Smooth muscle cell (in vitro differentiated cells): Measurements from ENCODE around the gene CRB3. TPM values are rescaled to one million over a fixed set of nuclear protein-coding genes. Genes with fewer than 3 reads are reported as not detected.

ENCODE experiments used
- DNase-seq: peaks from one replicate; lab custom pipeline; 2025; ENCODE audit not compliant: unreplicated experiment; lab: John Stamatoyannopoulos, UW
- H2AFZ ChIP-seq: fragments of 200-600 bp; sonication (generic); 2 replicates; pipeline ENCODE4 v1.6.0; 2016; ENCODE audit warnings: antibody characterized with exemption, low read depth, mild to moderate bottlenecking
- H3F3A ChIP-seq: fragments of 200-600 bp; sonication (generic); 2 replicates; pipeline ENCODE4 v1.6.0; 2017; ENCODE audit warnings: antibody characterized with exemption, low read depth
- H3K27ac ChIP-seq: fragments of 200-600 bp; sonication (generic); 2 replicates; pipeline ENCODE4 v1.5.1; 2016; ENCODE audit warnings: low read depth, mild to moderate bottlenecking
- H3K27me3 ChIP-seq: fragments of 200-600 bp; sonication (generic); 2 replicates; pipeline ENCODE4 v1.6.1; 2016; ENCODE audit warnings: low read depth, mild to moderate bottlenecking
- H3K36me3 ChIP-seq: fragments of 200-600 bp; sonication (generic); 2 replicates; pipeline ENCODE4 v1.5.1; 2016; ENCODE audit warnings: low read depth
- H3K4me1 ChIP-seq: fragments of 200-600 bp; sonication (generic); 2 replicates; pipeline ENCODE4 v1.5.1; 2016; ENCODE audit warnings: low read depth
- H3K4me2 ChIP-seq: fragments of 200-600 bp; sonication (generic); 2 replicates; pipeline ENCODE4 v1.6.0; 2016; ENCODE audit warnings: mild to moderate bottlenecking
- H3K4me3 ChIP-seq: fragments of 200-600 bp; sonication (generic); 2 replicates; pipeline ENCODE4 v1.5.1; 2016; ENCODE audit warnings: mild to moderate bottlenecking
- H3K79me2 ChIP-seq: fragments of 200-600 bp; sonication (generic); 2 replicates; pipeline ENCODE4 v1.6.0; 2016; ENCODE audit warnings: low read depth, mild to moderate bottlenecking
- H3K9ac ChIP-seq: fragments of 200-600 bp; sonication (generic); 2 replicates; pipeline ENCODE4 v1.6.0; 2016; ENCODE audit warnings: low read depth
- H3K9me3 ChIP-seq: fragments of 200-600 bp; sonication (generic); replicated peaks from 2 replicates; pipeline ENCODE4 v1.5.1; 2016; ENCODE audit warnings: low read depth
- H4K20me1 ChIP-seq: fragments of 200-600 bp; sonication (generic); 2 replicates; pipeline ENCODE4 v1.6.0; 2016; ENCODE audit warnings: low read depth
- CTCF ChIP-seq: fragments of 200-600 bp; sonication (generic); IDR thresholded peaks from 2 replicates; pipeline ENCODE4 v1.5.1; 2017; ENCODE audit warnings: borderline replicate concordance, mild to moderate bottlenecking, antibody characterized with exemption; ENCODE audit not compliant: insufficient read depth, poor library complexity, severe bottlenecking
- WGBS: methylation state at CpG from one replicate; pipeline ENCODE4 v1.1.7; 2016; ENCODE audit warnings: low lambda C conversion rate; 5-methylcytosine and 5-hydroxymethylcytosine counted together
- polyA plus RNA-seq: library from polyadenylated mRNA; unstranded; fragments of >200 nt; fragmentation: Nextera tagmentation; extraction: Ambion mirVana; gene quantifications from 2 replicates; pipeline ENCODE4 v1.2.1, GENCODE V29; 2016
- total RNA-seq: library from RNA; depleted of rRNA; stranded (reverse); fragments of >200 nt; gene quantifications from 2 replicates; pipeline ENCODE4 v1.2.3, GENCODE V29; 2014

Gene CRB3
- total and polyA plus RNA-seq, 2 experiments from 2014 or later, result 2.5 to 4.0 TPM

DNA sequence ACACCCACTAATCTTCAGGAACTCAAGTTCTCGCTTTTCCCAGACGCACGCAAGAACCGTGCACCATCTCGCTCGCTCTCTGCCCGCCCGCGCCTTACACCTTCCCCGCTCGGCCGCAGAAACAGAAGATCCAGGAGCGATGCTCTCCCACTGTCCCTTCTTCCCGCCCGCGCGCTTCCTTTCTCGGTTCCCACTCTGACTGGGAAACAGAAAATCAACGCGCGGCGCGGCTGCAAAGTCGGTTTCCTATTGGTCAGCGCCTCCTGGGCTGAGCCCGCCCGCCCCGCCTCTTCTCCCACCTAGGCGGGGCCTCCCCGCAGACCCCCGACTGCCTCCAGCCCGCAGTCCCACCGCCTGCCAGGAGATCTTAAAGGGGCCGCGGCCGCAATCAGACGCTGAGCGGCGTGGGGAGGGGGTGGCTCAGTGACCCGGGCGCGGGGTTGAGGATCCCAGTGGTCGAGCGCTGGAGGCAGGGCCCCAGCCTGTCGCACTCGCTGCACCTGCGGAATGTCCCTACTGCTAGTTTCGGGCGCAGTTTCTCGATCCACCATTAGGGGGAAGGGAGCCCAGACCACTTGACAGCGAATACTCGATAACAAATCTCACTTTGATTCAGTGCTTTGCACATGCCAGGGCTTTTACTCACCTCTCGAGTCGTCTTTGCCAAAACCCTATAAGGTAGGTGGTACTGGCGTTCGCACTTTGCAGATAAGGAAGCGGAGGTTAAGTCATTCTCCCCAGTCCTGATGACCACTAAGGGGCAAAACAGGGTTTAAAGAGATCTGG lies 3.8 kb upstream of the CRB3 start:
- under 1% methylated on average over 51 of the region's 57 CpGs for WGBS
- H3K9ac ChIP-seq, result no peak overlapping the region
- peak overlapping the region; percentile 26 for H3K27ac ChIP-seq

DNA sequence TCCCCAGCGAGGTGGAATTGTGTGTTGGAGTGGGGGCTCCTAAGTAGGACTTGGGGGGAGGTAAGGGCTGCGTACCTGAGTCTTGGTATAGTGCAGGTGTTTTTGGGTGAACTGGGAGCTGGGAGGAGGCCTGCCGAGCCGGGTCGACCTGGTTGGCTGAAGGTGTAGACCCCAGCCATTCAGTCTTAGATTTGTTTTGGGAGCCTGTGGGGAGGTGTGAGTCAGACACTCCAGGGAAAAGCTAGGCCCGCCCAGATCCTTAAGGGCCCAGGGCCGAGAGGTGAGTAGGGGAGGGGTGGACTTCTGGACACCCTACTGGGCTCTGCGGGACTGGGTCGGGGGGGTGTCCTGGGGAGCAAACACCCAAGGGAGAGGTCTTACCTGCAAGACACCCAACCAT lies 935 bp downstream of the CRB3 start:
- H3F3A ChIP-seq, result no peaks in the 10 kb centered on the region
- H3K4me2 ChIP-seq, result peak overlapping the region; percentile 64
- H3K36me3 ChIP-seq, result no peaks in the 10 kb centered on the region
- H3K9me3 ChIP-seq, result no peaks in the 10 kb centered on the region
- no peaks in the 10 kb centered on the region for H3K79me2 ChIP-seq
- H3K27me3 ChIP-seq, result peaks cover 26% of the 10 kb centered on the region
- peak overlapping the region; percentile 46 for H3K4me3 ChIP-seq
- DNase-seq, result no peak
- no peaks in the 10 kb centered on the region for H3K4me1 ChIP-seq
- no peak overlapping the region for H3K27ac ChIP-seq
- no peak overlapping the region for H3K9ac ChIP-seq
- no peak for TF ChIP-seq CTCF
- no peaks in the 10 kb centered on the region for H4K20me1 ChIP-seq
- no peak overlapping the region for H2AFZ ChIP-seq
- 41% methylated on average over 9 of the region's 9 CpGs for WGBS

More for the DNA sequence above, 3.8 kb upstream of the CRB3 start:
- peak; percentile 79 for DNase-seq
- Histone ChIP-seq H3K4me3 (peak overlapping the region; percentile 86), H3F3A (no peaks in the 10 kb centered on the region), H3K79me2 (no peaks in the 10 kb centered on the region), H4K20me1 (no peaks in the 10 kb centered on the region), H3K4me2 (peak overlapping the region; percentile 94), H3K36me3 (no peaks in the 10 kb centered on the region), H2AFZ (peak overlapping the region; percentile 93), H3K4me1 (no peaks in the 10 kb centered on the region), H3K27me3 (peaks cover 20% of the 10 kb centered on the region), H3K9me3 (no peaks in the 10 kb centered on the region)
- TF ChIP-seq CTCF, result peak; percentile 46

DNA sequence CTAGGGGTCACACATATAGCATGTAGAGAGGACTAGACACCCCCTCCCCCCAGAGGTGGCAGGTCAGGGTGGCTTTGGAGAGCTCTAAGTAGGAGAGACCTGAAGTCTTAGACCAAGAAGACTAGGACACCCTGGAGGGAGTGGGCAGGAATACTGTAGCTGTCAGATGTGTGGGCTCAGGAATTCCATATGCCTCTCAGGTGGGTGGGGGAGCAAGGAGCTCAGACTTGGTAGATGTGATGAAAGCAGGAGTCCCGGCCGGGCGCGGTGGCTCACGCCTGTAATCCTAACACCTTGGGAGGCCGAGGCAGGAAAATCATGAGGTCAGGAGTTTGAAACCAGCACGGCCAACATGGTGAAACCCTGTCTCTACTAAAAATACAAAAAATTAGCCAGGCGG lies 1.6 kb downstream of the CRB3 start:
- Histone ChIP-seq H3K27me3 (peaks cover 26% of the 10 kb centered on the region), H3K9ac (no peak overlapping the region), H3K9me3 (no peaks in the 10 kb centered on the region), H3K27ac (no peak overlapping the region), H3K4me1 (no peaks in the 10 kb centered on the region), H2AFZ (no peak overlapping the region), H3F3A (no peaks in the 10 kb centered on the region), H4K20me1 (no peaks in the 10 kb centered on the region), H3K79me2 (no peaks in the 10 kb centered on the region), H3K4me3 (peak overlapping the region; percentile 46), H3K36me3 (no peaks in the 10 kb centered on the region), H3K4me2 (no peak overlapping the region)
- WGBS, result 96% methylated on average over 8 of the region's 8 CpGs
- DNase-seq, result no peak
- no peak for TF ChIP-seq CTCF
